Measurements from ENCODE around the gene TLR5.

DNA sequence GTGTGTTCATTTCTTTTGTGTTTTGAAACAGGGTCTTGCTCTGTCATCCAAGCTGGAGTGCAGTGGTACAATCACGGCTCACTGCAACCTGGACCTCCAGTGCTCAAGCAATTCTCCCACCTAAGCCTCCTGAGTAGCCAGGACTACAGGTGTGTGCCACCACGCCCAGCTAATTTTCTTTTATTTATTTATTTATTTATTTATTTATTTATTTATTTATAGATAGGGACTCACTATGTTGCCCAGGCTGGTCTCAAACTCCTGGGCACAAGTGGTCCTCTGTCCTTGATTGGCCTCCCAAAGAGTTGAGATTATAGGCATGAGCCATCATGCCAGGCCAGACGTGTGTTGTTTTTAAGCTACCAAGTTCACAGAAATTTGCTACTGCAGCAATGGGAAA lies 43.8 kb upstream of the TLR5 start:
- TF ChIP-seq POLR2A (IDR thresholded peaks at IDR 0.05; ENCODE audit: low read length) (no peak), GATA1 (IDR thresholded peaks at IDR 0.05; ENCODE audit: low read depth, low read length) (no peak)

Data from erythroblast (primary cell).